Colonic mucosa (tissue), 4 donors: ENCODE data around the gene CFAP251. TPM values are rescaled to one million over a fixed set of nuclear protein-coding genes. Genes with fewer than 3 reads are reported as not detected.

Experiments used
- DNase-seq: peaks from one replicate; pipeline ENCODE4 v3.0.0-alpha.2; 2020
- H3K27ac ChIP-seq: fragments of 200-600 bp; one replicate; pipeline ENCODE4 v1.8.0; 2021
- H3K27me3 ChIP-seq: fragments of 200-600 bp; one replicate; pipeline ENCODE4 v1.8.0; 2021
- H3K36me3 ChIP-seq: fragments of 200-600 bp; one replicate; pipeline ENCODE4 v1.8.0; 2021
- H3K4me1 ChIP-seq: fragments of 200-600 bp; one replicate; pipeline ENCODE4 v1.8.0; 2021; ENCODE audit warnings: mild to moderate bottlenecking
- H3K4me3 ChIP-seq: fragments of 200-600 bp; one replicate; pipeline ENCODE4 v1.8.0; 2021
- H3K9ac ChIP-seq, 2 donors: one replicate each; pipeline ENCODE4 v1.7.0; 2013; ENCODE audit warnings: control low read depth in 2 of 2, low read depth in 2 of 2, low read length in 2 of 2
- H3K9me3 ChIP-seq: fragments of 200-600 bp; one replicate; pipeline ENCODE4 v1.8.0; 2021
- intact Hi-C: fragments of 100-400 bp; cut with DNase I; formaldehyde crosslinking; loops from one replicate; pipeline ENCODE4 v1.14.1; 2022
- total RNA-seq, 2 donors: library from RNA; stranded (reverse); fragmentation: NEBNext Ultra II Directional in 1 of 2; extraction: Animal tissue kit (Norgen Biotek cat#: 25700) in 1 of 2; gene quantifications; one replicate each; pipeline ENCODE4 v1.2.1, GENCODE V29; 2021
- TF ChIP-seq, protein P1 (sequence below): fragments of 200-600 bp; IDR thresholded peaks from one replicate; pipeline ENCODE4 v1.8.0; 2022; ENCODE audit warnings: antibody characterized with exemption, mild to moderate bottlenecking
- donor health status: healthy.
- donor health status: DM: no; HTN: no; CAD: no.
- donor health status: DM: no; HTN: no; CAD: no.

CFAP251 gene
- total RNA-seq, 2 donors from 2014 or later, result 0.64 to 0.93 TPM

DNA sequence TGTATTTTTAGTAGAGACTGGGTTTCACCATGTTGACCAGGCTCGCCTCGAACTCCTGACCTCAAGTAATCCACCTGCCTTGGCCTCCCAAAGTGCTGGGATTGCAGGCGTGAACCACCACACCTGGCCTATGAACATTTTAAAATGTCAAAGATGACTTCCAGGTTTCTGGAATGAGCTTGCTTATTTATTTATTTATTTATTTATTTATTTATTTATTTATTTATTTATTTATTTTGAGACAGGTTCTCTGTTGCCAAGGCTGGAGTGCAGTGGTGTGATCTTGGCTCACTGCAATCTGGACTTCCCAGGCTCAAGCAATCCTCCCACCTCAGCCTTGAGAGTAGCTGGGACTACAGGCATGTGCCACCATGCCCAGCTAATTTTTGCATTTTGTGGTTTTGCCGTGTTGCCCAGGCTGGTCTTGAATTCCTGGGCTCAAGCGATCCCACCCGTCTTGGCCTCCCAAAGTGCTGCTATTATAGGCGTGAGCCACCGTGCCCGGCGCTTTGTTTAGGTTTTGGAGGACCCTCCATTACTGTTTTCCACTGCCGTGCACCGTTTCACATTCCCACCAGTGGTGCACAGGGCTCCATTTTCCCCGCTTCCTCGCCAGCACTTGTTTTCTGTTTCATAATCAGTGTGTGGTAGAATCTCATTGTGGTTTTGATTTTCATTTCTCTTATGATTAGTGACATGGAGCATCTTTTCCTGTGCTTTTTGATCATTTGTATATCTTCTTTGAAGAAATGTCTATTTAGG is 6.4 kb upstream of the CFAP251 start:
- H3K9me3 ChIP-seq, result no peaks in the 10 kb centered on the region
- H3K27ac ChIP-seq, result no peak overlapping the region
- no peak overlapping the region for H3K9ac ChIP-seq
- H3K4me3 ChIP-seq, result no peak overlapping the region
- no peaks in the 10 kb centered on the region for H3K36me3 ChIP-seq
- TF ChIP-seq, protein P1, sequence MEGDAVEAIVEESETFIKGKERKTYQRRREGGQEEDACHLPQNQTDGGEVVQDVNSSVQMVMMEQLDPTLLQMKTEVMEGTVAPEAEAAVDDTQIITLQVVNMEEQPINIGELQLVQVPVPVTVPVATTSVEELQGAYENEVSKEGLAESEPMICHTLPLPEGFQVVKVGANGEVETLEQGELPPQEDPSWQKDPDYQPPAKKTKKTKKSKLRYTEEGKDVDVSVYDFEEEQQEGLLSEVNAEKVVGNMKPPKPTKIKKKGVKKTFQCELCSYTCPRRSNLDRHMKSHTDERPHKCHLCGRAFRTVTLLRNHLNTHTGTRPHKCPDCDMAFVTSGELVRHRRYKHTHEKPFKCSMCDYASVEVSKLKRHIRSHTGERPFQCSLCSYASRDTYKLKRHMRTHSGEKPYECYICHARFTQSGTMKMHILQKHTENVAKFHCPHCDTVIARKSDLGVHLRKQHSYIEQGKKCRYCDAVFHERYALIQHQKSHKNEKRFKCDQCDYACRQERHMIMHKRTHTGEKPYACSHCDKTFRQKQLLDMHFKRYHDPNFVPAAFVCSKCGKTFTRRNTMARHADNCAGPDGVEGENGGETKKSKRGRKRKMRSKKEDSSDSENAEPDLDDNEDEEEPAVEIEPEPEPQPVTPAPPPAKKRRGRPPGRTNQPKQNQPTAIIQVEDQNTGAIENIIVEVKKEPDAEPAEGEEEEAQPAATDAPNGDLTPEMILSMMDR, result no peak
- H3K27me3 ChIP-seq, result no peaks in the 10 kb centered on the region
- intact Hi-C loops, result no loop called here
- H3K4me1 ChIP-seq, result no peaks in the 10 kb centered on the region
- DNase-seq, result no peak

DNA sequence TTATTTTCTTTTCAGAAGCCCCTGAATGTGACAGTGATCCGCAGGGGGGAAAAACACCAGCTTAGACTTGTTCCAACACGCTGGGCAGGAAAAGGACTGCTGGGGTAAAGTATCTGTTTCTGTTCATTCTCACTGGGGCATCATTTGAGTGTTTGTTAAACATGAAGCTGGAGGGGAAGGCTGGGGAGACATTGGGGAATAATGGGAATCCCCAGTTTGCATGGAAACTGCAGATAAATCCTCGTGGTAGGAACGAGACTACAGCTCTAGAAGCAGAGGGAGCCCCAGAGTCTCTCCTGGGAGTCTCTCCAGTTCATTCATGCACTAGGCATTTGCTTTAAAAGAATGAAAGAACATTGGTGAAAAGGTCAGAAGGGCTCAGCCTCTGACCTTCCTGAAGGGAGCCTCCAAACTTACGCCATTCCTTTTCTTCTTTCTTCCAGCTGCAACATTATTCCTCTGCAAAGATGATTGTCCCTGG is 2.5 kb upstream of the CFAP251 start:
- Histone ChIP-seq H3K9ac (no peak overlapping the region), H3K27ac (no peak overlapping the region), H3K9me3 (no peaks in the 10 kb centered on the region), H3K36me3 (no peaks in the 10 kb centered on the region), H3K27me3 (no peaks in the 10 kb centered on the region), H3K4me3 (no peak overlapping the region), H3K4me1 (no peaks in the 10 kb centered on the region)
- no peak for DNase-seq
- intact Hi-C loops, result no loop called here
- TF ChIP-seq, protein P1, result no peak

DNA sequence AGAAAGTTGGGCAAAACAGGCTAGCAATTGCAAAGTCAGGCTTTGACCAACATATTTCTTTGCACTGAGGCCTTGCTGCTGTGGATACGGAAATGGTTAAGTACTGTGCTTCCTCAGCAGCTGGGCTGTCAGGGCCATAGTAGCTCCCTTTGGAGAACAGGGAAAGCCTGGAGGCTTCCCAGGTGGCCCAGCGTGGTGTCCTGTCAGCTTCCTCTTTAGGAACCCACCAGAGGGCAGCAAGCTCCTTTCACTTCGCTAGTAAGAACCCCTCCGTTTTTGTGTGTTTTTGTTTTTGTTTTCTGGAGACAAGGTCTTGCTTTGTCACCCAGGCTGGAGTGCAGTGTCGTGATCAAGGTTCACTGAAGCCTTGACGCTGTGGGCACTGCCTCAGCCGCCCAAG is 1.7 kb upstream of the CFAP251 start:
- H3K4me1 ChIP-seq, result no peaks in the 10 kb centered on the region
- H3K4me3 ChIP-seq, result no peak overlapping the region
- no peak overlapping the region for H3K27ac ChIP-seq
- H3K9me3 ChIP-seq, result no peaks in the 10 kb centered on the region
- TF ChIP-seq, protein P1, result no peak
- DNase-seq, result no peak
- no peaks in the 10 kb centered on the region for H3K36me3 ChIP-seq
- no peak overlapping the region for H3K9ac ChIP-seq
- intact Hi-C loops, result no loop called here
- H3K27me3 ChIP-seq, result no peaks in the 10 kb centered on the region

DNA sequence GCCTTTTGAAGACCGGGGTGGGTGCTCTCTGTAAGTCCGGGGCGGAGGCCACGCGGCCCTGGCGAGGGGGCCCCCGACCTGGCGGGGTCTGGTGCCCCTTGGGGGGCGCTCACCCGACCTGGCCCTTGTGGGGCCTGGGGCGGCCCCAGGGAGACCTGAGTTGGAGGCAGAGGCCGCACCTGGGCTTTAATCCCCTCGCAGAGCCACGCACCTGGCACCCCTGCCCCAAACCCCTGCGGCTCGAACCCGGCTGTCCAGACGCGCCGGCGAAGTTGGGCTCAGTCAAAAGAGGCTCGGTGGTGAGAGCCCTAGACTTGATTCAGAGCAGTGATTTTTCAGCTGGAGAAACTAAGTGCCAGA is 267 bp downstream of the CFAP251 start:
- intact Hi-C loops, result no loop called here
- DNase-seq, result no peak

DNA sequence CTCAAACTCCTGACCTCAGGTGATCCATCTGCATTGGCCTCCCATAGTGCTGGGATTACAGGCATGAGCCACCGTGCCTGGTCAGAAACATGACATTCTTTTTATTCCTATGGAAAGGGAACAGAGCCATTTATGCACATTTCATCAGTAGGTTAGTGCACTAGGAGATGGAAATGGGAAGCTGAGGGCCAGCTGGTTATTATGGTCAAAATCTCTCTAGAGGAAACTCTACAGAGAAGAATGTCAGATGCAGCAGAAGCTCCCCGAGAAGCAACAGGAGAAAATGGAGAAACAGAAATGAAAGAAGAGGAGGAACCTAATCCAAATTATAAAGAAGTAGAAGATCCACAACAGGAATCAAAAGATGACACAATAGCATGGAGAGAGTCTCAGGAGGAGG is 2.7 kb downstream of the CFAP251 start:
- H3K4me1 ChIP-seq, result no peaks in the 10 kb centered on the region
- no peaks in the 10 kb centered on the region for H3K36me3 ChIP-seq
- no peaks in the 10 kb centered on the region for H3K9me3 ChIP-seq
- no peak overlapping the region for H3K4me3 ChIP-seq
- intact Hi-C loops, result loop anchor here (10.0 kb wide), 1 partner anchor 104 kb away; the partner anchor contains the start of gene BCL7A
- H3K27me3 ChIP-seq, result no peaks in the 10 kb centered on the region
- H3K27ac ChIP-seq, result no peak overlapping the region
- TF ChIP-seq, protein P1, result no peak
- H3K9ac ChIP-seq, result no peak overlapping the region
- no peak for DNase-seq

More for the DNA sequence above, 267 bp downstream of the CFAP251 start:
- Histone ChIP-seq H3K9me3 (no peaks in the 10 kb centered on the region), H3K27me3 (no peaks in the 10 kb centered on the region), H3K27ac (no peak overlapping the region), H3K4me3 (peak overlapping the region; percentile 39), H3K9ac (peak overlapping the region in 1 of 2 donors; percentile 68), H3K4me1 (no peaks in the 10 kb centered on the region), H3K36me3 (no peaks in the 10 kb centered on the region)
- TF ChIP-seq, protein P1, result no peak
